CD4-positive, alpha-beta T cell treated with Interleukin-4 for 1 hour (primary cell): ENCODE measurements around the gene MAST3.
"Not testable (repeated sequence)": the region's sequence is repeated elsewhere in the genome, so short reads cannot be mapped to it uniquely, and the experiment has no call there.

Experiments
- DNase-seq, 2 donors: peaks; one replicate each; pipeline ENCODE4 v3.0.0-alpha.2; 2020 to 2022

The MAST3 gene

DNA sequence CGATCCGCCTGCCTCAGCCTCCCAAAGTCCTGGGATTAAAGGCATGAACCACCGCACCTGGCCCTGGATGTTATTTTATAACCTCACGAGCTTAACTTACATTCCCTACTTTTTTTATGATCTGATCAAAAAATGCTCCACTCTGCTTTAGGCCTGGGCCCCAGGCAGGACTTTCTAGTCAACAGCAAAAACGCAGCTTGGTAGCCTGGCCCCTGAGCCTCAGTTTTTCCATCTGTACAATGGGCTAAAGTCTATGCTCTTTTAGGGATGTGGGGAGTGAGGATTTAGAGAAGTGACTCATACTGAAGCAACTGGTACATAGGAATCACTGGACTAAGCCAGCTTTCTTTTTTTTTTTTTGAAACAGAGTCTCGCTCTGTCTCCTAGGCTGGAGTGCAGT lies 43.5 kb downstream of the MAST3 start:
- no peak for DNase-seq

GRCh38 chr19:18143902-18144301 lies 46.3 kb downstream of the MAST3 start:
- no peak for DNase-seq

GRCh38 chr19:18144361-18144760 lies 46.8 kb downstream of the MAST3 start:
- DNase-seq, result no peak

GRCh38 chr19:18144906-18145305 lies 47.3 kb downstream of the MAST3 start:
- DNase-seq, result no peak

DNA sequence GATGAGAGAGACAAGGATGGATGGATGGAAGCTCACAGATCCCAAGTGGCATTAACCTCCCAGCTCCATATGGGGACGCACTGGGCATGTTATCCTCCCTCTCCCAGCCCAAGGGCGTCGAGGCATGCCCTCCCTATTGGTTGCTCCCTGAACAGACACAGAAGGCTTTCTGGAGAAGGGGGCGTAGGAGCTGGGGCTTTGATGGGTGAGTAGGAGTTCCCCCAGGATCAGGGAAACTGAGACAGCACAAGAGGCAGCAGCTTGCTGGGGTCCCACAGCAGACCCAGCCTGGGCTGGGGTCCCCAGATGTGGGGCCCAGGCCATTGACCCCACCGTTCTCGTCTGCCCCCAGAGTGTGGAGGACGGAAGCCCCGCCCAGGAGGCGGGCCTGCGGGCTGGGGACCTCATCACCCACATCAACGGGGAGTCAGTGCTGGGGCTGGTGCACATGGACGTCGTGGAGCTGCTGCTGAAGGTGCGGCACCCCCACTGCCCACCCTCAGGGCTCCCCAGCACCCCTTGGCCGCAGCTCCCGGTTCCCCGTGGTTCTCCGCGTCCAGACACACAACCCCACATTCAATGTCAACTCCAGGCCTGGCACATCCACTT lies 47.9 kb downstream of the MAST3 start:
- DNase-seq, result no peak

- DNase-seq, result no peak
Observed at GRCh38 chr19:18147396-18147795, 49.8 kb downstream of the MAST3 start.

GRCh38 chr19:18149596-18149975 lies 52.0 kb downstream of the MAST3 start:
- DNase-seq, result no peak

DNA sequence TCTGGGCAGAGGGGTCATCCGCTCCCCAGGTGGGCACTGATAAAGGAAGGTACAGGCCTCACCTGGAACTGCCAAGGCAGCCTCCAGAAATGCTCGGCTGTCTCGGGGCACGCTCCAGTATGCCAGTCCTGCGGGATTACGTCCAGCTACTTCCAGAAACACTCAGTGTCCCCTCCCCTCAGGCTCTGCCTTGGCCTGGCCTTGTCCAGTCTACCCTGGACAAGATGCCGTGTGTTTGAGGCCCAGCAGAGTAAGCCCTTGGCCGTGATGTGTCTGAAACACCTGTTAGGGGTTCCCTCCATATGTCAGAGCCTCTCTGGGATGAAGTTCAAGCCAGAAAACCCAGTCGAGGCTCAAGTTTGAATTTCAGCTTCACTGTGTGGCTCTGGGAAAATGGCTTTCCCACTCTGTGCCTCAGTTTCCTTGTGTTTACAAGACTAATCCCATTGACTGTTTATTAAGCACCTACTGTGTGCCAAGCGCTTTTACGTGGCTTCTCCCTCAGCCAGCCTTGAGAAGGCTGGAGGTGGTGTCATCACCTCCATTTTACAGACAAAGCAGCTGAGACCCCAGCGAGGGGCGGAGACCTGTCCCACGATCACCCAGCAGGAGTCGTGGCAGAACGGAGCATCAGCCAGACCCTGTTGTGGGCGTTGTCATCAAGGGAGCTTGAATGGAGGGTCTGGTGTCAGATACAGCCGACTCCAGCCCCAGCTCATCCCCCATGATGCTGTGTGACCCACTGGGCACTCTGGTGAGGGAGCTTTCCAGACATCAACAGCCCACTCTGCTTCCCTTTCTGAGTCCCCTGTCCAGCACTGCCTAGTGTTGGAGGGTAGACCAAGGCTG lies 53.4 kb downstream of the MAST3 start:
- DNase-seq, result no peak

GRCh38 chr19:18152442-18152816 lies 54.9 kb downstream of the MAST3 start:
- peak; percentile 98 to 99 for DNase-seq

DNA sequence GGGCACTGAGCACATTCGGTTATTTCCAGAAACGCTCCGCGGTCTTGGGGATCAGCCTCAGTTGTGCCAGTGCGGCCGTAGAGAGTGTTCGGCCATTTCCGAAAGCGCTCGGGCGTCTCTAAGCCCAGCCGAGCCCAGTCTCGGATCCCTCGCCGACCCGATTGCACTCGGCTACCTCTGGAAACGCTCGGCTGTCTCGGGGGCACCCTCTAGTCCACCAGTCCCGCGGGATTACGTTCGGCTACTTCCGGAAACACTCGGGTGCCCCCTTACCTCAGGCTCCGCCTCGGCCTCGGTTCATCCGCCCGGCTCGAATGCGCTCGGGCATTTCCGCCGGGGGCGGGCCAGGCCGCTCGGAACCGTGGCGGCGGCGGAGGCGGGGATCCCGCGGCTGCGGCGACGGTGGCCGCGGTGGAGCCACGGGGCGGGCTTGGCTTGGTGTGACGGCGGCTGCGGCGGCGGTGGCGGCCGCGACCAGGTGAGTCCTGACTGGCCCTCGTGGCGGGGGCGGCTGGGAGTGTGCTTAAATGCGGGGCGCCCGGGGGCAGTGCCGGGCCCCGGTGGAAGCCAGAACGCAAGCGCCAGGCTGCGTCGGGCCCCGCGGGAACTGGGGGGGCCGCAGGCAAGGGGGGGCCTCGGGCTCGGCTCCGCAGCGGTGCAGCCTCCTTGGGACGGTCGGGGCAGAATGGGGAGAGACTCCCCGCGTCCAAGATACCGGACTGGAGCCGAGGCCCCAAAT lies 55.4 kb downstream of the MAST3 start, which contains the start of gene PIK3R2:
Gene PIK3R2, plus strand, starts transcription at position 347 of the 739 bp plus-strand sequence. CDS start 2,717 bp downstream, outside the sequence.
- DNase-seq, result peak; percentile 99

GRCh38 chr19:18153556-18154134 lies 56.1 kb downstream of the MAST3 start:
- DNase-seq, result no peak

DNA sequence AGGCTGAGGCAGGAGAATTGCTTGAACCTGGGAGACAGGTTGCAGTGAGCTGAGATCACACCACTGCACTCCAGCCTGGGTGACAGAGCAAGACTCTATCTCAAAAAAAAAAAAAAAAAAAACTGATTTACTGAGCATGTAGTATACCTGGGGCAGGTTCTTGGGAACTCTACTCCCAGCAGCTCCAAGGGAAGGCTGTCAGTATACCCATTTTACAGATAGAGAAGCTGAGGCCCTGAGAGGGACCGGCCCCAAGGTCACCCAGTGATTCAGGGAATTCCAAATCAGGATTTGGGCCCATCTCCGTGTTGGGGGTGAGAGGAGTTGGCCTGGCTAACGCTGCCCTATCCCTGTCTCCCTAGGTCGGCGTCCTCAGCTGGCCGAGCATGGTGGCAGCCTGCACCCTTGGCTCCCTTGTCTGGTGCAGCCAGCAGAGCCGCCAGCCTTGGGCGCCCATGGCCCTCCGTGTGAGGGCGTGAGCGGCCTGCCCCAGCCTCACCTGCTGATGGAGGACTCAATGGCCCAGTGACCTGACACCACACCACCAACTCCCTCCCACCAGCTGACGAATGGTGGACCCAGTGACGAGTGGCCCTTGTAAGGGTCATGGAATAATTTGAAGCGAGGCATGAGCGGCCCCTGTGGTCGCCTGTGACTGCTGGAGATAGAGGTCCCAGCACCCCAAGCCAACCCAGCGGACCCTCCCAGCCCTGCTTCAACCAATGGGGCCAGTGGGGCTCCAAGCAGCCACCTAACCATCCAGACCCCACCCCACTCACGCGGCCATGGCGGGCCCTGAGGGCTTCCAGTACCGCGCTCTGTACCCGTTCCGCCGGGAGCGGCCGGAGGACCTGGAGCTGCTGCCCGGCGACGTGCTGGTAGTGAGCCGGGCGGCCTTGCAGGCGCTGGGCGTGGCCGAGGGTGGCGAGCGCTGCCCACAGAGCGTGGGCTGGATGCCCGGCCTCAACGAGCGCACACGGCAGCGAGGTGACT lies 57.8 kb downstream of the MAST3 start:
- no peak for DNase-seq

DNA sequence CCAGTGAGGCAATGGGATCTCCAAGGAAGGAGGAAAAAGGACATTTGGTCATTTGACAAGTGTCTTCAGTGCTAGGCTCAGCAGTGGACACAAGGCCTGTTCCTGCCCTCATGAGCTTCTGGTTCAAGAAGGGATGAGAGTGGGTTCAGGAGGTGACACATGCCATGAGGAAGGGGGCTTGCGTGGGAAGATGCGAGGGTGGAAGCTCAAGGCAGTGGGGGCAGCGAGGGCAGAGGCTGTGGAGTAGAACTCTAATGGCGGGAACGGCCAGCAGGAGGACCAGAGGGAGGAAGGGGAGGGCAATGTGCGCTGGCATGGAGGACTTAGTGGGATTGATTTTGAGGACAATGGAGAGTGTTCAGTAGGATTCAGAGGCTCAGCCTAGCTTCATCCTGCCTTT lies 58.7 kb downstream of the MAST3 start:
- DNase-seq, result no peak

GRCh38 chr19:18156841-18157464 lies 59.4 kb downstream of the MAST3 start:
- no peak for DNase-seq

GRCh38 chr19:18157465-18158063 lies 60.0 kb downstream of the MAST3 start:
- DNase-seq, result no peak

DNA sequence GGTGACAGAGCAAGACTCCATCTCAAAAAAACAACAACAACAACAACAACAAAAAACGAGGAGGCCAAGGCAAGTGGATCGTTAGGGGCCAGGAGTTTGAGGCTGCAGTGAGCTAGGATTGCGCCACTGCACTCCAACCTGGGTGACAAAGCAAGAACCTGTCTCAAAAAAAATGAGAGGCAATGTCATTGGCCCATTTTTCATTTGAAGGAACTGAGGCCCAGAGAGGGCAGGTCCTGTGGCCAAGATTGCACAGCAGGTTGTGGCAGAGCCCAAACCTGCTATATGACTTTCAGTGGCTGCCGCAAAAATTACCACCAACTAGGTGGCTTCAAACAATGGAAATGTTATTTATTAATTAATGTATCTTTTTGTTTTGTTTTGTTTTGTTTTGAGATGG lies 60.9 kb downstream of the MAST3 start:
- DNase-seq, result no peak

DNA sequence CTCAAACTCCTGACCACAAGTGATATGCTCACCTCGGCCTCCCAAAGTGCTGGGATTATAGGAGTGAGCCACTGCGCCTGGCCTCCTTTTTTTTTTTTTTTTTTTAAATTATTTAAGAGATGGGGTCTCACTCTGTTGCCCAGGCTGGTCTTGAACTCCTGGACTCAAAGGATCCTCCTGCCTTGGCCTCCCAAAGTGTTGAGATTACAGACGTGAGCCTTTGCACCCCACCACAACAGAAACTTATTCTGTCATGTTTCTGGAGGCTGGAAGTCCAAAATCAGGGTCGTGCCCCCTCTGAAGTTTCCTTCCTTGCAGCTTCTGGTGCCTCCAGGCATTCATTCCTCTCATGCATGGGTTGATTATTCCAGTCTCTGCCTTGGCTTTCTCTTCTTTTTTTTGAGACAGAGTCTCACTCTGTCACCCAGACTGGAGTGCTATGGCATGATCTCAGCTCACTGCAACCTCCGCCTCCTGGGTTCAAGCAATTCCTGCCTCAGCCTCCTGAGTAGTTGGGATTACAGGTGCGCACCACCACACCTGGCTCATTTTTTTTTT lies 61.6 kb downstream of the MAST3 start:
- not testable (repeated sequence) for DNase-seq

- DNase-seq, result no peak
Observed at GRCh38 chr19:18159810-18160209, 62.2 kb downstream of the MAST3 start.

- DNase-seq, result no peak
Observed at GRCh38 chr19:18160493-18160970, 63.0 kb downstream of the MAST3 start.

DNA sequence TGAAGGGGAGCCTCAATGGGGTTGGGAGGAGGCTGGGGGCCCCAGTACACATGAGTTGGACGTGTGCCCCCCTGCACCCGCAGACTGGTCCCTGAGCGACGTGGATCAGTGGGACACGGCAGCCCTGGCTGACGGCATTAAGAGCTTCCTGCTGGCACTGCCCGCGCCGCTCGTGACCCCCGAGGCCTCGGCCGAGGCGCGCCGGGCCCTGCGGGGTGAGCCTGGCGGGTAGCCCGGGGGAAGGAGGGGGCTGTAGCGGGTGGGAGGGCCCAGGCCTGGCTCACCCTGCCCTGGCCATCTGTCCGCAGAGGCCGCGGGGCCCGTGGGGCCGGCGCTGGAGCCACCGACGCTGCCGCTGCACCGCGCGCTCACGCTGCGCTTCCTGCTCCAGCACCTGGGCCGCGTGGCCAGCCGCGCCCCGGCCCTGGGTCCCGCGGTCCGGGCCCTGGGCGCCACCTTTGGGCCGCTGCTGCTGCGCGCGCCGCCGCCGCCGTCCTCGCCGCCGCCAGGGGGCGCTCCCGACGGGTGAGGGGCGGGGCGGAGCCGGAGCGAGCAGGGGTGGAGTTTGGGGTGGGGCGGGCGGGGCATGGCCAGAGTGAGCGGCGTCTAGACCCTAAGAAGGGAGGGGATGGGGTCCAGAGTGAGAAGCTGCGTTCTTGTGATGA lies 63.5 kb downstream of the MAST3 start:
- DNase-seq, result peak; percentile 75 to 82
